Psoas muscle (tissue), 8 donors: ENCODE measurements around the gene CDS2. TPM values are rescaled to one million over a fixed set of nuclear protein-coding genes. Genes with fewer than 3 reads are reported as not detected.

Experiments used
- ATAC-seq, 4 donors: fragments of 200-7000 bp; cut with Tn5 transposase; one replicate each; pipeline ENCODE4 v1.9.1; 2020; ENCODE audit warnings: moderate library complexity in 3 of 4, mild to moderate bottlenecking in 2 of 4
- DNase-seq, 2 donors: peaks; one replicate each; pipeline ENCODE4 v3.0.0-alpha.2; 2020
- H3K27ac ChIP-seq: fragments of 200-600 bp; one replicate; pipeline ENCODE4 v1.8.0; 2022
- H3K27me3 ChIP-seq, 3 donors: fragments of 200-600 bp in 1 of 3; one replicate each; pipeline versions ENCODE4 v1.6.1 to v1.8.0; 2013 to 2022; ENCODE audit warnings: low read length in 2 of 3, mild to moderate bottlenecking in 2 of 3, moderate library complexity in 1 of 3; ENCODE audit not compliant: insufficient read depth in 3 of 3
- H3K36me3 ChIP-seq, 2 donors: fragments of 200-600 bp in 1 of 2; one replicate each; pipeline versions ENCODE4 v1.6.1 to v1.8.0; 2013 to 2022; ENCODE audit warnings: low read depth in 1 of 2, mild to moderate bottlenecking in 1 of 2, moderate library complexity in 1 of 2; ENCODE audit not compliant: insufficient read depth in 1 of 2
- H3K4me1 ChIP-seq: fragments of 200-600 bp; one replicate; pipeline ENCODE4 v1.8.0; 2022
- H3K4me3 ChIP-seq: fragments of 200-600 bp; one replicate; pipeline ENCODE4 v1.8.0; 2022; ENCODE audit warnings: mild to moderate bottlenecking
- H3K9me3 ChIP-seq: fragments of 200-600 bp; one replicate; pipeline ENCODE4 v1.8.0; 2022
- WGBS, 3 donors: extraction: QIAGEN DNeasy Blood & Tissue Kit; methylation state at CpG; one replicate each; pipeline versions ENCODE4 v1.1.6 to v1.1.7; 2013; 5-methylcytosine and 5-hydroxymethylcytosine counted together
- intact Hi-C, 2 donors: fragments of 100-400 bp; cut with DNase I; formaldehyde crosslinking; loops; one replicate each; pipeline versions ENCODE4 v1.11.0 to v1.14.2; 2022
- polyA plus RNA-seq, 3 donors: library from polyadenylated mRNA; stranded (reverse); fragments of 200-250 nt; gene quantifications; one replicate each; pipeline ENCODE4 v1.2.3, GENCODE V29; 2013
- total RNA-seq, 4 donors: library from RNA; stranded (reverse); fragmentation: NEBNext Ultra II Directional in 2 of 4; extraction: Animal tissue kit (Norgen Biotek cat#: 25700) in 2 of 4; gene quantifications; one replicate each; pipeline versions ENCODE4 v1.2.1 to v1.2.4, GENCODE V29; 2021 to 2023
- TF ChIP-seq, protein P1 (sequence below): fragments of 200-600 bp; IDR thresholded peaks from one replicate; pipeline ENCODE4 v1.8.0; 2022; ENCODE audit warnings: antibody characterized with exemption
- donor health status: healthy with polysubstance abuse.
- donor health status: DM: no; HTN: no; CAD: no; lungs with moderate emphysema.
- donor health status: Bipolar disorder and iron deficiency.
- donor health status: healthy.
- donor health status: DM: yes; HTN: yes; CAD: no.
- donor health status: DM: no; HTN: no; CAD: no.
- donor health status: DM: no; HTN: no; CAD: no.
- donor health status: DM: yes; HTN: yes; CAD: no.

The CDS2 gene
- total and polyA plus RNA-seq, 7 donors = 8.0 to 34.1 (median 19.5) TPM

DNA sequence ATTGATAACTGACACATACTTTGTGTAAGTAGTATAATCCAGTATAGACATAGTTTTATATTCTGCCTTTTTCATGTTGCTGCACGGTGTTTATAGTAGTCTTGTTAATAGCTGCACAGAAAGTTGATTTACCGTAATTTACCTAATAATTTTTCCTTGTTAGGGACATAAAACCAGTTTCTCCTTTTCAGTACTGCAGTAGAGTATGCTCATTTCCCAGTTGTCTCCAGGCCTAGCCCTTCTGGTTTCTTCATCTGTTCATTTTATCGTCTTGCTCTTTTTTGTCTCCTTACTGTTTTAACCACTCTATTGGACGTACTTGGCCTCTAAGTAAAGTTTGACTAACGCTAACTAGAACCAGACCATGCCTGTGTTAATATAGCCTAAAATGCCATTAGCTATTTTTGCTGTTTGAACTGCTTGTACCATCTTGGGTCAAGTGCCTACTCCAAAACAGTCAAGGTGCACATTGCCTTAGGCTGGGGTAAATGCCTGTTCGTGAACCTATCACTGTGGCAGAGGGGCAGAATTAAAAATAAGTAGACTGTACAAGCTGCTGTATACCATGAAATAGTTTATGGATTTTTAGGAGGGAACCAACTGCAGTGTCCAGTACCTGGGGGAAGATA is 34.8 kb downstream of the CDS2 start:
- TF ChIP-seq, protein P1, sequence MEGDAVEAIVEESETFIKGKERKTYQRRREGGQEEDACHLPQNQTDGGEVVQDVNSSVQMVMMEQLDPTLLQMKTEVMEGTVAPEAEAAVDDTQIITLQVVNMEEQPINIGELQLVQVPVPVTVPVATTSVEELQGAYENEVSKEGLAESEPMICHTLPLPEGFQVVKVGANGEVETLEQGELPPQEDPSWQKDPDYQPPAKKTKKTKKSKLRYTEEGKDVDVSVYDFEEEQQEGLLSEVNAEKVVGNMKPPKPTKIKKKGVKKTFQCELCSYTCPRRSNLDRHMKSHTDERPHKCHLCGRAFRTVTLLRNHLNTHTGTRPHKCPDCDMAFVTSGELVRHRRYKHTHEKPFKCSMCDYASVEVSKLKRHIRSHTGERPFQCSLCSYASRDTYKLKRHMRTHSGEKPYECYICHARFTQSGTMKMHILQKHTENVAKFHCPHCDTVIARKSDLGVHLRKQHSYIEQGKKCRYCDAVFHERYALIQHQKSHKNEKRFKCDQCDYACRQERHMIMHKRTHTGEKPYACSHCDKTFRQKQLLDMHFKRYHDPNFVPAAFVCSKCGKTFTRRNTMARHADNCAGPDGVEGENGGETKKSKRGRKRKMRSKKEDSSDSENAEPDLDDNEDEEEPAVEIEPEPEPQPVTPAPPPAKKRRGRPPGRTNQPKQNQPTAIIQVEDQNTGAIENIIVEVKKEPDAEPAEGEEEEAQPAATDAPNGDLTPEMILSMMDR = no peak
- Histone ChIP-seq H3K36me3 (no peaks in the 10 kb centered on the region), H3K27me3 (no peaks in the 10 kb centered on the region), H3K4me3 (no peak overlapping the region), H3K4me1 (peaks cover 48% of the 10 kb centered on the region), H3K27ac (peak overlapping the region; percentile 58), H3K9me3 (no peaks in the 10 kb centered on the region)
- intact Hi-C loops = no loop called here
- WGBS, 3 donors = 72 to 93% (median 91%) methylated on average over 6 of the region's 6 CpGs
- ATAC-seq (no peak), DNase-seq (no peak)

DNA sequence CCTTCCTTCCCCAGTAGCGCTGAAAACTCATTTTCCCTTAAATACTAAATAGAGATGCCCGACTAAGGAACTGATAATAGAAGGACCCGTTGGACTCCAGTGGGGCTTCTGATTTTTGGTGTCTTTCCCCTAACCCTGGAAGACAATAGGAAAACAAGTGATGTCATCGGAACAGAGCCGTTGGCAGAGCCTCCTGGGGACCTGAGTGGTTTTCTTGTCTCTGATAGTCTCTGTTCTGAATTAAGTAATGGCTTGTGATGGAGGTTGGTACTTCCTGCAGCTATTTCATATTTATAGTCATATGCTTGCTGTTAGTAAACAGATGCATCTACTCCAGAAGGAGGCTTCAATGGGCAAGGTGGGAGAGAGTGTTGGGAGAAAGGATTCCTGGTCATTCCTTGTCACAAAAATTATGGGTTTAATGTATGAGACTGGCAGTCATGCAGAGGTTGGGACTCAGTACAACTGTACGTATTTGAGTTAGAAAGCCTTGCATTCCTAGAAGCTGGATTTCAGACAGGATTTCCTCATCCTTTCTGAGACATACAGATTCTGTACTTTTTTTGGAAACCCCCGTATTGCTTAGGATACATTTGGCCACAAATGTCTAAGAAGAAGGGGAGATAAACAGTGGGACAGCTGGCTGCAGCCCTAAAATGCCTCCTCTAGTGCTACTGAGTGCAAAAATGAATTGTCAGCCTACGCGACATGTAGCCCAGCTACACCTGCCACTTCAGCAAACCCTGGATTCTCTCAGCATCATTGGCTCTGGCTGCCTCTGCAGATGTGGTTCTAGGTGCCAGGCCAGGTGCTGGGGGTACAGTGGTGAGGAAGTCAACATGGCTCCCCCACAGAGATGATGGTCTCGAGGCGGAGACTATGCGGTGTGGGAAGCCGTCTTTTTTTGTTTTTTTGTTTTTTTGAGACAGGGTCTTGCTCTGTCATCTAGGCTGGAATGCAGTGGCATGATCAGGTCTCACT is 38.1 kb downstream of the CDS2 start:
- intact Hi-C loops = no loop called here
- no peak for DNase-seq
- no peak for ATAC-seq
- Histone ChIP-seq H3K9me3 (no peaks in the 10 kb centered on the region), H3K4me3 (no peak overlapping the region), H3K27me3 (no peaks in the 10 kb centered on the region), H3K27ac (no peak overlapping the region), H3K36me3 (no peaks in the 10 kb centered on the region), H3K4me1 (peaks cover 54% of the 10 kb centered on the region)
- TF ChIP-seq, protein P1 = no peak
- 72 to 77% (median 77%) methylated on average over 13 of the region's 13 CpGs for WGBS, 3 donors

DNA sequence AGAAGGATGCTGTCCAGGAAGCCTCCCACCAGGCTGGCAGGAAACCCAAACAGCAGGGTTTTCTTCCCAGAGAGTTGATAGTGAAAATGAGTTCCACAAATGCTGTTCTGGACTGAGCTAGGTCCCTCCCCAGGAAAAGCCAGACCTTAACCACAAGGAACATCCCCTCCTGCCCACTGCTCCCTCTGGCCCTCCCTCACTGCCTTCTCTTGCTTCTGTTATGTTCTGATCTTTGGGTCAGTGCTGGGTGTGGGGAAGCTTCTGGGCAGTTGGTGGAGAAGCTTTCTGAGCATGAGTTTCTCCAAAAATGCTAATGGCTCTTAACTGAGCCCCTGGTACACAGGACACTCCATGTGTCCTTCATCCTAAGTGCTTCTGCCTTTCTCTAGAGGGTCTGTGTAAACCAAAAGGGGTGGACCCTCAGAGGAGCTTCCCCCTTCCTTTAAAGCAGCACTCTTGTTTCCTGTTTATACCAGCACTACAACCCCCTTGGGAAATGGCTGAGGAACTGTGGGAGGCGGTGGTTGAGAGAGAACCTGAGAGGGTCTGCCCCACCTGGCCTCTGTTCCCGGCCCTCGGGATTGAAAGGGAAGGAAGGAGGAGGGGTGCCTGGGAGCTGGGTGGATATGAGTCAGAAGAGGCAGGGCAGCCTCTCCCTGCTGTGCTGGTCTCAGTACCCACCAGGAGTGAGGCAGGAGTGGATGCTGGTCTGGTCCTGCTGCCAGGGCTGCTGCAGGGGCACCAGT is 42.0 kb downstream of the CDS2 start:
- WGBS, 3 donors = 18 to 44% (median 20%) methylated on average over 3 of the region's 3 CpGs
- Histone ChIP-seq H3K36me3 (peaks cover 0 to 4% of the 10 kb centered on the region in 2 donors), H3K9me3 (no peaks in the 10 kb centered on the region), H3K4me3 (peak overlapping the region; percentile 2), H3K27me3 (no peaks in the 10 kb centered on the region), H3K4me1 (peaks cover 73% of the 10 kb centered on the region), H3K27ac (peak overlapping the region; percentile 63)
- DNase-seq (peak in 1 of 2 donors; percentile 35), ATAC-seq (peak; percentile 13 to 51 (median 38))
- TF ChIP-seq, protein P1 = no peak
- intact Hi-C loops = no loop called here

DNA sequence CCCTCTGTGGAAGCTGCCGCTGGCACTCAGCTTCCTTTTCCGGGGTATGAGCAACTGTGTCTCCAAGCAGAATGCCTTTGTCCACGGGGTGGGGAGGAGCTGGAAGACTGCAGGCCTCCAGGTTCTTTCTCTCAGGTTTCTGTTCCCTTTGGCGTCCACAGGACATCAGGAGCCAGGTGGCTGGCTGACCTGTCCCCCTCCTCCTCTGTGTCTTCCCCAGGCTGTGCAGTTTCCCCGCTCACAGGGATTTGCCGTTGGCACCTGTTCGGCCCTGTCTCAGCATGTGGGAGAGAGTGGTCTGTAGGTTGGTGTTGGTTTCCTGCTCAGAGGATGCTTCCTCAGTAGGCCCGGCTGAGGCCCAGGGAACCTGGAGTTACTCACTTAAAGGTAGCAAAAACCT is 43.5 kb downstream of the CDS2 start:
- WGBS, 3 donors = 44 to 50% (median 45%) methylated on average over 8 of the region's 8 CpGs
- intact Hi-C loops = loop anchor here (5.0 kb wide), 2 partner anchors 43 to 48 kb away; partner anchors contain the start of gene CDS2 (in 1 of the 2)
- Histone ChIP-seq H3K4me3 (no peak overlapping the region), H3K9me3 (no peaks in the 10 kb centered on the region), H3K4me1 (peaks cover 73% of the 10 kb centered on the region), H3K27me3 (no peaks in the 10 kb centered on the region), H3K27ac (peak overlapping the region; percentile 63), H3K36me3 (peaks cover 0 to 15% of the 10 kb centered on the region in 2 donors)
- TF ChIP-seq, protein P1 = no peak
- ATAC-seq (peak in 3 of 4 donors; percentile 21 to 38 (median 37)), DNase-seq (no peak)
